ENCODE results near the gene LIMCH1.

LIMCH1 gene

DNA sequence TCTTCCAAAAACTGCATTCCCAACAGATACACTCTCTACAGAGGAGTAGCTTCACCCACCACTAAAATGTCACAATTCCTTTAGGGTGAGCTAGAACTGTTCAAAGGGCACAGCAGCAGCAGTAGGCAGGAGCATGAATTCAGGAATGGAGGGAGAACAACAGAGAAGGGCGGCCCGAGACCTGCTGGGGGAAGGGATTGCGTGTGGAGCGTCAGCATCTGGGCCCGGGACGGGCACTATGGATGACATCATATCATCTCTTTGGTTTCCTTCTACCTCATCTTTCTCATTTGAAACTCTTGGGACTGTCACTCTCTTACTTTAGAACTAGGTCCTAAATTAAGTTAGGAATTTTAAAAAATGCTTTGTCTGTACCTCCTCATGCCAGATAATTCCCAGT lies 115.6 kb downstream of the LIMCH1 start:
- TF ChIP-seq POLR2A (IDR thresholded peaks at IDR 0.05; ENCODE audit: extremely low read depth, insufficient read length), result no peak
- TF ChIP-seq, protein P1, sequence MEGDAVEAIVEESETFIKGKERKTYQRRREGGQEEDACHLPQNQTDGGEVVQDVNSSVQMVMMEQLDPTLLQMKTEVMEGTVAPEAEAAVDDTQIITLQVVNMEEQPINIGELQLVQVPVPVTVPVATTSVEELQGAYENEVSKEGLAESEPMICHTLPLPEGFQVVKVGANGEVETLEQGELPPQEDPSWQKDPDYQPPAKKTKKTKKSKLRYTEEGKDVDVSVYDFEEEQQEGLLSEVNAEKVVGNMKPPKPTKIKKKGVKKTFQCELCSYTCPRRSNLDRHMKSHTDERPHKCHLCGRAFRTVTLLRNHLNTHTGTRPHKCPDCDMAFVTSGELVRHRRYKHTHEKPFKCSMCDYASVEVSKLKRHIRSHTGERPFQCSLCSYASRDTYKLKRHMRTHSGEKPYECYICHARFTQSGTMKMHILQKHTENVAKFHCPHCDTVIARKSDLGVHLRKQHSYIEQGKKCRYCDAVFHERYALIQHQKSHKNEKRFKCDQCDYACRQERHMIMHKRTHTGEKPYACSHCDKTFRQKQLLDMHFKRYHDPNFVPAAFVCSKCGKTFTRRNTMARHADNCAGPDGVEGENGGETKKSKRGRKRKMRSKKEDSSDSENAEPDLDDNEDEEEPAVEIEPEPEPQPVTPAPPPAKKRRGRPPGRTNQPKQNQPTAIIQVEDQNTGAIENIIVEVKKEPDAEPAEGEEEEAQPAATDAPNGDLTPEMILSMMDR (IDR thresholded peaks at IDR 0.05; ENCODE audit: low read depth, low read length), result no peak
- no peak for TF ChIP-seq MYC (IDR thresholded peaks at IDR 0.05; ENCODE audit: low read depth, low read length)
- TF ChIP-seq, protein P2, sequence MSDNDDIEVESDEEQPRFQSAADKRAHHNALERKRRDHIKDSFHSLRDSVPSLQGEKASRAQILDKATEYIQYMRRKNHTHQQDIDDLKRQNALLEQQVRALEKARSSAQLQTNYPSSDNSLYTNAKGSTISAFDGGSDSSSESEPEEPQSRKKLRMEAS (IDR thresholded peaks at IDR 0.05; ENCODE audit: low read depth, low read length), result no peak
- no peak overlapping the region for H3K4me3 ChIP-seq (ENCODE audit: low read depth, low read length)
- DNase-seq (ENCODE audit: low read depth), result no peak

DNA sequence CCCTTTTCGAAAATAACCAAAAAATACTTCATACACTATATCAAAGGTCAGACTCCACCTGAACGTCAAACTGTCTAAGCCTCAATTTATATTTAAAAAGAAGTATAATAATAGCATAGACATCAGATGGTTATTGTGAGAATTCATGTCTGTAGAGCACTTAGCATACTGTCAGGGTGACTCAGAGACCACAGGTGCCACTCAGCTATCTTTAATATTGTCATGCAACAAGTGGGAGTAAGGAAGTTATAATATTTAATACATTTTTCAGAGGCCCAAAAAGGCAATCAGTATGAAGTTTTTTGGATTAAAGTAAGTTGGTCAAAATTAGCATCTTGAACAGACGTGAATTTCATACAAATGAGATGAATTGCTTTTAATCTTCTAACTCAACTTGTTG lies 117.2 kb downstream of the LIMCH1 start:
- no peak for DNase-seq (ENCODE audit: low read depth)
- H3K4me3 ChIP-seq (ENCODE audit: low read depth, low read length), result no peak overlapping the region
- TF ChIP-seq MYC (IDR thresholded peaks at IDR 0.05; ENCODE audit: low read depth, low read length), result no peak
- TF ChIP-seq, protein P2 (IDR thresholded peaks at IDR 0.05; ENCODE audit: low read depth, low read length), result no peak
- TF ChIP-seq POLR2A (IDR thresholded peaks at IDR 0.05; ENCODE audit: extremely low read depth, insufficient read length), result no peak
- TF ChIP-seq, protein P1 (IDR thresholded peaks at IDR 0.05; ENCODE audit: low read depth, low read length), result no peak

DNA sequence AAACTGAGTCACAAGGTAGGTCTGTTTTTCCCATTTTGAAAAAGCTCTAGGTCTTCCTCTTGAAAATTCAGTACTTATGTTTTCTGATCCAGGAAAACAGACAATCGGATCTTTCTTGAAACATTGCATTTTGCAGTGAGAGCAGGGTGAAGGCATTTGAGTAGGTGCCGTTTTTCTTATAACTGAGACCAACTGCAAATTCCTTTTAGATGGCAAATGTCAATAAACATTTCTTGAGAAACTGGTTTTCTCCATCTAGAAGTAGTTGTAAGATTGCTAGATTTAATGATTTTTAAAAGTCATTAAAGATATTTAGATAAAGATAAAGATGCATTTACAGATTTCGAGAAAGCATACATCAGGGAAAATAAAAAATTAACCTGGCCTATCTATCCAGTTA lies 118.1 kb downstream of the LIMCH1 start:
- TF ChIP-seq, protein P2 (IDR thresholded peaks at IDR 0.05; ENCODE audit: low read depth, low read length), result no peak
- TF ChIP-seq POLR2A (IDR thresholded peaks at IDR 0.05; ENCODE audit: extremely low read depth, insufficient read length) (no peak), MYC (IDR thresholded peaks at IDR 0.05; ENCODE audit: low read depth, low read length) (no peak)
- TF ChIP-seq, protein P1 (IDR thresholded peaks at IDR 0.05; ENCODE audit: low read depth, low read length), result no peak
- H3K4me3 ChIP-seq (ENCODE audit: low read depth, low read length), result no peak overlapping the region
- DNase-seq (ENCODE audit: low read depth), result no peak

DNA sequence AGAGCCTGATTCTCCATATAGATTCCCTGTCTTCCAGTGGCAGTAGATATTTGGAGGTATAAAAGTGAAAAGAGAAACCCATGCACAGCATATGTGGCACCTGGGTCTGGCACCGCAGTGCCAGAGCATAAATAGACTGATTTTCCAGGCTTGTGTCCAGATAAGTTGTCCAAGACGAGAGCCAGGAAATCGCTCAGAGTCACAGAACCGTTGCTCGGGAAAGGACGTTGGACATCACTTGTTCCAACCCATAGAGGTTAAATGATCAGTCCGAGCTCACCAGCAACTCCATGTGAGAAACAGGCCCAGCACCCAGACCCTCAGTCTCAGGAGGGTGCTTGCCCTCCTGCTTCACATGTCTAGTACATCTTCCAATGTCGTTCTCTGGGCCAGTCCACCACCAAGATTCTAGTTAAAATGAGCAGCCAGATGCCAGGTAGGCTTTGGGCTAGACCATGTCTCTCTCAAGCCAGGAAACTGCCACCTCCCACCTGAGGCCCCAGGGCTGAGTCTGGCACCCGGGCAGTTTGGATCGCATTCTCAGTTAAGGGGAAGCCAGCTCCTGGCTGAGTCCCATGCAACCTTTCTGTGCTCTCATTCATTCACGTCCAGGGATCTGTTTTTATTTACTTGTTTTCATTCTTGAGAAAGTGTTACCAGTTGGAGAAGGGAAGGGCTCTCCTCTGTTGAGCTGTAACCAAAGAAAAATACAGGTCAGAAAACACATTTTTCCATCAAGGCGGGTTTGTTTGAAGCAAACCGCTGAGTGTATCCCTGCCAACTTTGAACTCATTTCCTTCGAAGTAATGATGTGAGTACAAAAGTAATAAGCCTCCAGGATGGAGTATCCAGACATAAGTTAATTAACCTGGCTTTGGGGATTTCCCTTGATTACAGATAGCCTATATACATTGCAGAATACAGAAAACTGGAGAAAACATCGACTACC lies 118.9 kb downstream of the LIMCH1 start:
- TF ChIP-seq MYC (IDR thresholded peaks at IDR 0.05; ENCODE audit: low read depth, low read length) (no peak), POLR2A (IDR thresholded peaks at IDR 0.05; ENCODE audit: extremely low read depth, insufficient read length) (no peak)
- TF ChIP-seq, protein P2 (IDR thresholded peaks at IDR 0.05; ENCODE audit: low read depth, low read length), result no peak
- TF ChIP-seq, protein P1 (IDR thresholded peaks at IDR 0.05; ENCODE audit: low read depth, low read length), result no peak
- no peak overlapping the region for H3K4me3 ChIP-seq (ENCODE audit: low read depth, low read length)
- no peak for DNase-seq (ENCODE audit: low read depth)

DNA sequence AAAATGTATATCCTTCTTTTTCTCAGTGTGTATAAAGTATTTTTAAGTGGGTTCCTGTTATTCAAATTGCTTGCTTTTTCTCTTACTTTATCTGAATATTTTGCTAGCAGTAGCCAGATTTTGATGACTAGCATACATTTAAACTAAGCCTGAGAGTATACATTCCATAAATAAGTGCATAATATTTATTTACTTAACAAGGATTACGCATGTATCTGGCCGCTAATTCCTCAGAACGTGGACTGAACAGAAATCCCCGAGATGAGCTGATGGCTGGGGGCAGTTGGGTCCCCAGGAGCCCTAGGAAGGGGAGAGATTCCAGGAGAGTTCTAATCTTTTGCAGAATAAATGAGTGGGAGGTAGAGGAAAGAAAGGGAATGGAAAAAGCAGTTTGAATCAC lies 119.6 kb downstream of the LIMCH1 start:
- H3K4me3 ChIP-seq (ENCODE audit: low read depth, low read length), result no peak overlapping the region
- no peak for DNase-seq (ENCODE audit: low read depth)
- TF ChIP-seq POLR2A (IDR thresholded peaks at IDR 0.05; ENCODE audit: extremely low read depth, insufficient read length) (no peak), MYC (IDR thresholded peaks at IDR 0.05; ENCODE audit: low read depth, low read length) (no peak)
- TF ChIP-seq, protein P1 (IDR thresholded peaks at IDR 0.05; ENCODE audit: low read depth, low read length), result no peak
- TF ChIP-seq, protein P2 (IDR thresholded peaks at IDR 0.05; ENCODE audit: low read depth, low read length), result no peak

Data from NB4 (cell line).